LHCN-M2 (cell line): Measurements from ENCODE around the gene C5AR1. TPM values are rescaled to one million over a fixed set of nuclear protein-coding genes. Genes with fewer than 3 reads are reported as not detected.
"Not testable (repeated sequence)": the region's sequence is repeated elsewhere in the genome, so short reads cannot be mapped to it uniquely, and the experiment has no call there.

Experiments
- DNase-seq: peaks from one replicate; pipeline ENCODE4 v3.0.0-alpha.2; 2012; ENCODE audit warnings: low read depth
- total RNA-seq: library from RNA; depleted of rRNA; stranded (reverse); fragments of >200 nt; gene quantifications from 2 replicates; pipeline ENCODE4 v1.2.3, GENCODE V29; 2014

The C5AR1 gene
- total RNA-seq, 1 experiment from 2014 or later, result not detected

DNA sequence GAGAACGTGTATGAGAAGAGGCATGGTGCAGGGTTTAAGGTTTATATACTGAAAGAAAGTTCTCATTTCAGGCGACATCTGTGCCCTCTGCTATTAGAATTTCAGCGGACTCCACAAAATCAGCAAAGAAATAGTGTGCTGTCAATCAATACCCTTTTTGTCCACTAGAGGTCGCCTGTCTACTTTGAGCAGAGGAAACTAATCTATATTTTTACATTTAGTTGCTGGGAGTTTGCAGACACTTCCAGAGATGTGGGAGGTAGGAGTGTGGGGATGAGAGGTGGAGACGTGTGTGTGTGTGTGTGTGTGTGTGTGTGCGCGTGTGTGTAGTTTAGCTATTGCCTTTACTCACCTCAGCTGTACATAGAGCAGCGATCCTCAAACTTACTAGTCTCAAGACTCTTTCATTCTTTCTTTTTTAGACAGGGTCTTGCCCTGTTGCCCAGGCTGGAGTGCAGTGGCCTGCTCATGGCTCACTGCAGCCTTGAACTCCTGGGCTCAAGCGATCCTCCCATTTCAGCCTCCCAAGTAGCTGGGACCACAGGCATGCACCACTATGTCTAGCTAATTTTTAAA lies 25.2 kb upstream of the C5AR1 start:
- DNase-seq, result peak; percentile 54

DNA sequence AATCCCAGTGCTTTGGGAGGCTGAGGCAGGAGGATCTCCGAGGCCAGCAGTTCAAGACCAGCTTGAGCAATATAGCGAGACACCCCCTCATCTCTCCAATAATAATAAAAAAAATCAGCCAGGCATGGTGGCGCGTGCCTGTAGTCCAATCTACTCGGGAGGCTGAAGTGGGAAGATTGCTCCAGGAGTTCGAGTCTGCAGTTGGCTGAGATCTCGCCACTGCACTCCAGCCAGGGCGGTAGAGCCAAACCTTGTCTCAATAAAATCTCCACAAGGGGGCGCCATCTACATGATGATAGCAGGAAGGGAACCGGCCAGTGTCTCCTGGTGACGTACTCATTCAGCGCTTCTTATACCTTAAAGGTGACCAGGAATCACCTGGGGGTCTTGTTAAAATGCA lies 13.6 kb upstream of the C5AR1 start:
- DNase-seq, result peak; percentile 69

DNA sequence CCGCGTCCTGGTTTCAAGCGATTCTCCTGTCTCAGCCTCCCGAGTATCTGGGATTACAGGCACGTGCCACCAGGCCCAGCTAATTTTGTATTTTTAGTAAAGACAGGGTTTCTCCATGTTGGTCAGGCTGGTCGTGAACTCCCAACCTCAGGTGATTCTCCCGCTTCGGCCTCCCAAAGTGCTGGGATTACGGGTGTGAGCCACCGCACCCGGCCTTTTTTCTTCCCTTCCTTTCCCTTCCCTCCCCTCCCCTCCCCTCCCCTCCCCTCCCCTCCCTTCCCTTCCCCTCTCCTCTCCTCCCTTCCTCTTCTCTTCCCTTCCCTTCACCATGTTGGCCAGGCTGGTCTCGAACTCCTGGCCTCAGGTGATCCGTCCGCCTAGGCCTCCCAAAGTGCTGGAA lies 8.8 kb upstream of the C5AR1 start:
- DNase-seq, result not testable (repeated sequence)

DNA sequence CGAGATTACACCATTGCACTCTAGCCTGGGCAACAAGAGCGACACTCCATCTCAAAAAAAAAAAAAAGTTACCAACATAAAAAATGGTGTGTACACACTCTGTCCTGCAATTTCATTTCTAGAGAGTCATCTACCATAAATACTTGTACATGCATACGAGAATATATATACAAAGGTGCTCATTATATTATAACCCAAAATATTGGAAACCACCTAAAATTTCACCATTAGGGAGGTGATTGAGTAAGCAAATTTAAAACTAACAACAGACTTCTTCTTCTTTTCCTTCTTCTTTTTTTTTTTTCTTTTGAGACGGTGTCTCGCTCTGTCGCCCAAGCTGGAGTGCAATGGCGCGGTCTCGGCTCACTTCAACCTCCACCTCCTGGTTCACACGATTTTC lies 7.4 kb upstream of the C5AR1 start:
- DNase-seq, result no peak

DNA sequence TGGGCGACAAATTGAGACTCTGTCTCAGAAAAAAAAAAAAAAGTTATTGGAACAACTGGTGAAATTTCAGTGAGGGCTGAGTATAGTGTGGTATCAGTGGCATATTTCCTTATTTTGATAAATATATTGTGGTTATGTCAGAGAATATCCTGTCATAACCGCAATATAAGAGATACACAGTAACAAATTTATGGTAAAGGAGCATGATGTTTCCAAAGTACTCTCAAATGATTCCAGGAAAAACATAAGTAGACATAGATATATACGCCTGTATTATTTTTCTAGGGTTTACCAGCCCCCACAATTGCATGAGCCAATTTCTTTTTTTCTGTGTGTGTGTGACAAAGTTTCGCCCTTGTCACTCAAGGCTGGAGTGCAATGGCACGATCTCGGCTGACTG lies 5.7 kb upstream of the C5AR1 start:
- no peak for DNase-seq

DNA sequence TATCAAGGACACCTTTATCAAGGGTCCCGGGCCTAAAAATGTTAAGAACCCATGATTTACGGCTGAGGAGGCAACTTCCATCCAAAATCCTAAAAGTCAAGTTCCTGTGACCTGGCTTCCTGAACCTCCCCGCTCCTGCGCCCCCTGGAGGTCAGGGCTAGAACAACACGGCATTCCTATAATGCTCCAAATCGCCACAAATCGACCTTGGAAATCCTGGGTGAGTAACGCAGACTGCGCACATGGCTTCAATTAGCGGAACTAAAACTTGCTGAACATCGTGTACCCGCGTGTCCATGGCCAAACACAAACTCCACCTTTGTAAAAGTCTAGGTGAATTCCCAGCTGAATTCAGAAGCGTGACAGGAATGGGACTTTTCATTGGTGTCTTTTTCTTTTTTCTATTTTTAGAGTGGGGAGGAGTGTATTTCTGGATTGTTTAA lies 4.3 kb upstream of the C5AR1 start:
- DNase-seq, result peak; percentile 80

DNA sequence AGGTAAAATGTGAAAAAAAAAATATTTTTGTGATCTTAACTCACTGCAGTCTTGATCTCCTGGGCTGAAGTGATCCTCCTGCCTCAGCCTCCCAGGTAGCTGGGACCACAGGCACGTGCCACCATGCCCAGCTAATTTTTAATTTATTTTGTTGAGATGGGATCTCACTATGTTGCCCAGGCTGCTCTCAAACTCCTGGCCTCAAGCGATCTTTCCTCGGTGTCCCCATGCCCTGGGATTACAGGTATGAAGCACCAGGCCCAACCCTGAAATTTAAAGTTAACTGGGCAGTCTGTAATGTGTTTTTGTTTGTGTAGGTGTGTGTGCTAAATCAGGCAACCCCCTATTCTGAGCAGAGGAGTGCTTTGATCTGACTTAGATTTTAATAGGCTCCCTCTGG lies 3.4 kb upstream of the C5AR1 start:
- DNase-seq, result no peak

DNA sequence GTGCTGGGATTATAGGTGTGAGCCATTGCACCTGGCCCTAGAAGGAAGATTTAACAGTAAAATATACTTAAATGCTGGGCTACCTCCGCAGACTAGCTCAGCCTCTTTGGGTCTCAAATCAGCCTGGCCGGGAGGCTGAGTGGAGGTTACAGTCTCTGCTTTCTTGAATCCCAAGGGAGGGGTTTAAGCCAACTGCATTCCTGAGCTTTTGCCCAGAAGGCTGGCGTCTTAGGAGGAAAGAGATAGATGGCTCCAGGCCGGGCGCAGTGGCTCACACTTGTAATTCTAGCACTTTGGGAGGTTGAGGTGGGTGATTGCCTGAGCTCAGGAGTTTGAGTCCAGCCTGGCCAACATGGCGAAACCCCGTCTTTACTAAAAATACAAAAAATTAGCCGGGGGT lies 623 bp upstream of the C5AR1 start:
- DNase-seq, result peak; percentile 48

DNA sequence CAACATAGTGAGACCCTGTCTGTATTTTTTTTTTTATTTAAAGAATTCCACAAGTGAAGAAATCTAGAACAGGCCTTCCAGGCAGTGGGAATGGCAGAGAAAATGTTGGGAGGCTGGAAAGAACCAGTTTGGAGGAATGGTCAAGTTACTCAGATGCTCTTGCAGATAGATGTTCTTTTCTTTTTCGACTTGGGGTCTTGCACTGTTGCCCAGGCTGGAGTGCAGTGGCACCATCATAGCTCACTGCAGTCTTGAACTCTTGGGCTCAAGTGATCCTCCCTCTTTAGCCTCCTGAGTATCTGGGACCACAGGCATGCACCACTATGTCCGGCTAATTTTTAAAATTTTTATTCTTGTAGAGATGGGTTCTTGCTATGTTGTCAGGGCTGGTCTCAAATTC lies 662 bp downstream of the C5AR1 start:
- no peak for DNase-seq

DNA sequence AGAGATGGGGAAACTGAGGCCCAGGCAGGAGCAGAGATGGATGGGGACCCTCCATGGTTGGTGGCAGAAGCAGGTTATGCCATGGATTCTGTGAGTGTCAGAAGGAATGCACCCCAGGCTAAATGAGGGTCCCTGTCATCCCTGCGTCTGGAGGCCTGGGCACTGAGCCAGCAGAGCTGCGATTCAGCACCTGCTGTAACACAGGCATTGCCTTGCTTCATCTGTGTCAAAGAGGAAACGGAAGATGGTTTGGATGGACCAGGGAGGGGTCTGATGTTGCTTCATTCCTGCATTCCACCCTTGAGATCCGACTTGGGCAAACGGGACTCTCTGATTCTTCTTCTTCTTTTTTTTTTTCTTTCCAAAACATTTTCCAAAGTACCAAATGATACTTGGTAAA lies 1.2 kb downstream of the C5AR1 start:
- peak; percentile 13 for DNase-seq

DNA sequence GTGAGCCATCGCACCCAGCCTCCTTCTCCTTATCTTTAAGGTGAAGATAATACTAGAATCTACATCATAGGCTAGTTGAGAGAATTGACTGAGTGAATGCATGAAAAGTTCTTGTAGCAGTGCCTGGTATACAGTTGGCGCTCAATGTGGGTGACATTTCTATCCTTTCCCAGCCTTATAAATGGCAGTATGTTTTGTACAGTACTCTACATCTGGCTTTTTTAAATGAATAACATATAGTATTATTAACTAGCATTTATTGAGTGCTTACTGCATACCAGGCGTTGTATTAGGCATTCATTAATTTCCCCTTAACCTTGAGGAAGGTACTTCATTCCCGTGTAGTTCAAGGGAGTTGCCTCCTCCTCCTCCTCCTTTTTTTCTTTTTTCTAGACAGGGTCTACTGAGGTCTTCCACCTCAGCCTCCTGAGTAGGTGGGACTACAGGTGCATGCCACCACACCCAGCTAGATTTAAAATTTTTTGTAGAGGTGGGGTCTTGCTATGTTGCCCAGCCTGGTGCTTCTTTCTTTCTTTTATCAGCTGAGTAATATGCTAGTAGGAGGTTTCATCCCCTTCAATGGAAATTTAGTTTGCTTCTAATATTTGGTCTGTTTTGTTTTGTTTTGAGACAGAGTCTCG lies 2.8 kb downstream of the C5AR1 start:
- no peak for DNase-seq

DNA sequence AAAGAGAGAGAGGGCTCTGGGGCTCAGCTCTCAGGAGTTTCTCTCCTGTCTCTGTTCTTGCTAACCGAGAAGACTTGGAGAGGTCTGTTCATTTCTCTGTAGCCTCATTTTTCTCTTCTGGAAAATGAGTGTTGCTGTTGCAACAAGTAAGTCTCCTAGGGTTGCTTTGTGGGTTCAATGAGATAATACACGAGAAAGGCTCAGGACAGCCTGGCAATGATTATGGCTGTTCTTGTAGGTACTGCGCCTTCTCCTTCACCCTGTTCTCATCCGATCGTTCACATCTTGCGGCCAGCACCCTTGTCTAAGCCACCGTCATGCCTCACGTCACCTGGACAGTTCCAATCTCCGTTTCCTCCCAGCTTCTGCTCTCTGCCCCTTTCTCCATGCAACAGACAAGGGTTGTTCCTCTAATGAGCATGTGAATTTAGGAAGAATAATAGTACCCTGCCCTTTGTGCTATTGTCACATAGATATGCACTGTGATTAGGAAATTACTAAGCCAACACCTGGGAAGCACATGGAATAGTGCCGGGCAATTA lies 4.2 kb downstream of the C5AR1 start:
- DNase-seq, result no peak

DNA sequence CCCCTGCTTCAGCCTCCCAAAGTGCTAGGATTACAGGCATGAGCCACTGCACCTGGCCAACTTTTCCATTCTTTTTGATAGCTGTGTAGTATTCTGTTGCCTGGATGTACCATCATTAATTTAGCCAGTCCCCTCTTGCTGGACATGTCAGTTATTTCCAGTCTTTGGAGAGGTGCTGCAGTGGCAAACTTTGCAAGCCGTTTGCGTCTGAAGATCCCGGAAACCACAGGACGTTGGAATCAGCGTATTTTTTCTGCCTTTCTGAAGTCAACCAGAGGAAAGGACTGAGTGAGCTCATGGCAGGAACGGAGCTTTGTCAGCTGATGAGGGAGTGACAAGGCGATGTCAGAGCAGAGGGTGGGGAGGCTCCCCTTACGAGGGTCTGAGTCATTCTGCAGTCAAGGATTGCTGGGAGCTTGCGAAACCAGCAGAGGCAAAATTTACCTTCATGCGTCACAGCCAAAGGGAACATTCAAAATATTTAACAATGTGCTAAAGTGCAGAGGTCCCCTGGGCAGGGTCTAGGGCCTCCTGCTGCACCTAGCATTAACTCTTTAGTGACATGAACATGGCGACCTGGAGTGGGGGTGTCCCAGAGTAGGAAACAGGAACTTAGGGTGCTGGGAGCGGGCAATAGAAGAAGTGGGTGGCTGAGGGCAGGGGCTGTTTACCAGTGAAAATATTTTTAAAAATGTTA lies 5.6 kb downstream of the C5AR1 start:
- peak; percentile 85 for DNase-seq

DNA sequence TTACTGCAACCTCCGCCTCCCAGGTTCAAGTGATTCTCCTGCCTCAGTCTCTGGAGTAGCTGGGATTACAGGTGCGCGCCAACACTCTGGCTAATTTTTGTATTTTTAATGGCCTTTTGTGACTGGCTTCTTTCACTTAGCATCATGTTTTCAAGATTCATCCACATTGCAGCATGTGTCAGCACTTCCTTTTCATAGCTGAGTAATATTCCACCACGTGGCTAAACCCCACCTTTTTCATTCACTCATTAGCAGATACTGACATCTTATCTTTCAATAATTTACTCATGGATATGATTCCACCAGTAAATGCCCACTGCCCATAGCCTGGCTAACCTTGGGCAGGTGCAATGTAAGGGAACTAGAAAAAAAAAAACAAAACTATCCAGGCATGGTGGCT lies 6.9 kb downstream of the C5AR1 start:
- DNase-seq, result no peak

DNA sequence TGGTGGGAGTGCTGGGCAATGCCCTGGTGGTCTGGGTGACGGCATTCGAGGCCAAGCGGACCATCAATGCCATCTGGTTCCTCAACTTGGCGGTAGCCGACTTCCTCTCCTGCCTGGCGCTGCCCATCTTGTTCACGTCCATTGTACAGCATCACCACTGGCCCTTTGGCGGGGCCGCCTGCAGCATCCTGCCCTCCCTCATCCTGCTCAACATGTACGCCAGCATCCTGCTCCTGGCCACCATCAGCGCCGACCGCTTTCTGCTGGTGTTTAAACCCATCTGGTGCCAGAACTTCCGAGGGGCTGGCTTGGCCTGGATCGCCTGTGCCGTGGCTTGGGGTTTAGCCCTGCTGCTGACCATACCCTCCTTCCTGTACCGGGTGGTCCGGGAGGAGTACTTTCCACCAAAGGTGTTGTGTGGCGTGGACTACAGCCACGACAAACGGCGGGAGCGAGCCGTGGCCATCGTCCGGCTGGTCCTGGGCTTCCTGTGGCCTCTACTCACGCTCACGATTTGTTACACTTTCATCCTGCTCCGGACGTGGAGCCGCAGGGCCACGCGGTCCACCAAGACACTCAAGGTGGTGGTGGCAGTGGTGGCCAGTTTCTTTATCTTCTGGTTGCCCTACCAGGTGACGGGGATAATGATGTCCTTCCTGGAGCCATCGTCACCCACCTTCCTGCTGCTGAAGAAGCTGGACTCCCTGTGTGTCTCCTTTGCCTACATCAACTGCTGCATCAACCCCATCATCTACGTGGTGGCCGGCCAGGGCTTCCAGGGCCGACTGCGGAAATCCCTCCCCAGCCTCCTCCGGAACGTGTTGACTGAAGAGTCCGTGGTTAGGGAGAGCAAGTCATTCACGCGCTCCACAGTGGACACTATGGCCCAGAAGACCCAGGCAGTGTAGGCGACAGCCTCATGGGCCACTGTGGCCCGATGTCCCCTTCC lies 10.5 kb downstream of the C5AR1 start:
- no peak for DNase-seq

DNA sequence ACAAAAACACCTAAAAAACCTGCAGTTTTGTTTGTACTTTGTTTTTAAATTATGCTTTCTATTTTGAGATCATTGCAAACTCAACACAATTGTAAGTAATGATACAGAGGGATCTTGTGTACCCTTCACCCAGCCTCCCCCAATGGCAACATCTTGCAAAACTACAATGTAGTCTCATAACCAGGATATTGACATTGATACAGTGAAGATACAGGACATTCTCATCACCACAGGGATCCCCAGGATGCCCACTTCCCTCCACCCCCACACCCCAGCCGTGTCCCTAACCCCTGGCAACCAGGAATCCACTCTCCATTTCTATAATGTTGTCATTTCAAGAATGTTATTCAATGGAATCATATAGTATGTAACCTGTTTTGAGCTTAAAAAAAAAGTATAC lies 12.0 kb downstream of the C5AR1 start:
- DNase-seq, result no peak

DNA sequence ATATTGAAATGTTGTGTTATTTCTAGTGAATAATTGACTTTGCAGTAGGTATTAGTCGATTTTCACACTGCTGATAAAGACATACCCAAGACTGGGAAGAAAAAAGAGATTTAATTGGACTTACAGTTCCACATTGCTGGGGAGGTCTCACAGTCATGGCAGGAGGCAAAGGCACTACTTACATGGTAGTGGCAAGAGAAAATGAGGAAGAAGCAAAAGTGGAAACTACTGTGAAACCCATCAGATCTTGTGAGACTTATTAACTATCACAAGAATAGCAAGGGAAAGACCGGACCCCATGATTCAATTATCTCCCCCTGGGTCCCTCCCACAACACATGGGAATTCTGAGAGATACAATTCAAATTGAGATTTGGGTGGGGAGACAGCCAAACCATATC lies 12.4 kb downstream of the C5AR1 start:
- DNase-seq, result no peak

DNA sequence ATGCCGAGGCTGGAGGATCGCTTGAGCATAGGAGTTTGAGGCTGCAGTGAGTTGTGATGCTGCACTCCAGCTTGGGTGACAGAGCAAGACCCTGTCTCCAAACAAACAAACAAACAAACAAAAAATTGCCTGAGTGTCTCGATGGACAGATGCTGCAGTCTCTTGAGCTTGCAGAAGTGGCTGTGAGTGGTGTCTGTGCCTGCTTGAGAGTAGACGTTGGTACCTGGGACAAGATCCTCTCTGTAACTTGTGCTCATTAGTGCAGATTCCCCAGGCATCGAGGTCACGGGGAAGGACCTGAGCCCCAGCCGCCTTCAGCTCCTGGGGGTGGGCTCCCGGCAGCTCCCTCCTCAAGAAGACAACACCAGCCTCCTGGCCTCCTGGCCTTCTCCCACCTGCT lies 13.7 kb downstream of the C5AR1 start:
- DNase-seq, result no peak

DNA sequence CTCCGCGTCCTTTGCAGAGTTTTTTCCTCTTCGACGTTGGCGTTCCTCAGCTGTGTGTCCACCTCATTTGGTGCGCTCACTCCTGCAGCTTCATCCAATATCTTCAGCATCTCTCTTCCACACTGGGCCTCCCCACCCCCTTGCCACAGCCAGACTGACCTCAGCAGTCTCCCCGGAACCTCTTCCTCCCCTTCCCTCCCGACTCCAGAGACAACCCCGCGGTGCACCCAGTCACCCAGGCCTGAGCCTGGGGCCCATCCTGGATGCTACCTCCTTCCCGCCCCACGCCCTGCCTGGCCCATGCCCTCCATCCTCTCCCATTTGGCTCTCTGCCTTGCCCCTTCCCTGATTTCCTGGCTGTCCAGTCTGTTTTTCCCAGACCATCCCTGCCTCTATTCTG lies 14.2 kb downstream of the C5AR1 start:
- no peak for DNase-seq

DNA sequence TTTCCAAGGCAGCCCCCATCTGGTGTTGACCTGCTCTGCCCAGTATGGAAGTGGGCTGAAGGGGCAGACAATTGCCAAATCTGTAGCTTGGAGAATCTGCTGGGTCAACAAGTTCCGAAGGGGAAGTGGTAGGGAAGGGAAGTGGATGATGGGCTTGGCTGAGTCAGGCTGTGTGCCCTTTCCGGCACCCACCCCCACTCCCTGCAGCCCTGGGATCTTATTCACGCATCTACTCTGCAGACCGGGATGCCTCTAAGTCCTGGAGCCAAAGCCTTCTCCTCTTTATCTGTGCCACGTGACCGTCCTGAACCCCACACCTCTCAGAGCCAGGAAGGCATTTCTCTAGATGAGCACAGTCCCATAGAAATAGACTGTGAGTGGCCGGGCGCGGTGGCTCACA lies 14.8 kb downstream of the C5AR1 start:
- no peak for DNase-seq

DNA sequence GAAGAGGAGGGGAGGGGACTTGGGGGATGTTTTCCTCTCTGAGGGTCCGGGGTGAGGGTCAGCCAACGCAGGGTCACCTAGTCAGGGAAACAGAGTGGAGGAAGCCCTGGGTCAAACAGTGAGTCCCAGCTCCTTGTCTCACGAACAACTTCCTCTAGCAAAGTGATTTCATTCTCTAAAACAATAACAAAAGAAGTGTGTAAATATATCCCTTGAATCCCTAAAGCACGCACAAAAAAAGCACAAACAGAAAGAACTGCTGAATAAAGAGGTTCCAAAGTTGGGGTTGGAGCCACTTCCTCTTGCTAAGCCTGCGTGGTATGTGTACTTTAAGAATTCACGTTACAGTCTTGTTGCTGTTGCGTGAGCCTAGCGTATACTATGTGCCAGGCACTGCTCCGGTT lies 20.8 kb downstream of the C5AR1 start:
- no peak for DNase-seq

DNA sequence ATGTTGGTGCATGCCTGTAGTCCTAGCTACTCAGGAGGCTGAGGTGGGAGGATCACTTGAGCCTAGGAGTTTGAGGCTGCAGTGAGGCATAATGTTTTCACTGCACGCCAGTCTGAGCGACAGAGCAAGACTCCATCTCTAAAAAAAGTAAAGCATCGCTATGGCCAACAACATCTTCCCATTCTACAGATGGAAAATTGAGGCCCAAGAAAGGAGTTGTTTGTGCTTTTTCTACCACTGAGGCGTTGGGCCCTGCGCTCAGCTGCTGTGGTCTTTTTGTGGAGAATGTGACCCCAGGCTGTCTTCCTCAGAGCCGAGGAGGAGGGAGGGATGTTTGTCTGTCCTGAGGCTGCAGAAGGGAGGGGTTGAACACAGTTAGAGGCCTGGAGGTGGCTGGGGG lies 21.8 kb downstream of the C5AR1 start:
- DNase-seq, result no peak
